HepG2 (cell line): ENCODE data around the gene C14orf93. TPM values are rescaled to one million over a fixed set of nuclear protein-coding genes. Genes with fewer than 3 reads are reported as not detected.

Experiments
- BORCS8-MEF2B ChIP-seq: sonication (generic); formaldehyde crosslinking; IDR thresholded peaks from 2 replicates; pipeline ENCODE4 v1.8.0; 2022; ENCODE audit warnings: mild to moderate bottlenecking, missing genetic modification reagents
- CREB3 ChIP-seq: sonication (generic); formaldehyde crosslinking; IDR thresholded peaks from 2 replicates; pipeline ENCODE4 v1.5.0; 2020; ENCODE audit warnings: missing genetic modification reagents
- FOXO1 ChIP-seq: sonication (generic); formaldehyde crosslinking; IDR thresholded peaks from 2 replicates; pipeline ENCODE4 v1.4.0; 2020; ENCODE audit warnings: missing genetic modification reagents
- GABPA ChIP-seq, 2 experiments: IDR thresholded peaks; 2 replicates each; pipeline ENCODE4 v1.6.1; 2011 to 2016; ENCODE audit warnings: low read depth in 2 of 2, low read length in 1 of 2, missing biosample characterization in 1 of 2, missing genetic modification characterization in 1 of 2
- GRHL1 ChIP-seq: sonication (generic); formaldehyde crosslinking; conservative IDR thresholded peaks from 2 replicates; pipeline ENCODE4 v1.8.0; 2022; ENCODE audit warnings: missing genetic modification reagents
- MZF1 ChIP-seq: sonication (generic); formaldehyde crosslinking; IDR thresholded peaks from 2 replicates; pipeline ENCODE4 v1.8.1; 2023; ENCODE audit warnings: mild to moderate bottlenecking, missing genetic modification reagents, borderline replicate concordance
- NCOA5 ChIP-seq: sonication (generic); formaldehyde crosslinking; IDR thresholded peaks from 2 replicates; pipeline ENCODE4 v1.4.0; 2020; ENCODE audit warnings: missing genetic modification reagents
- NFKBIZ ChIP-seq: IDR thresholded peaks from 2 replicates; pipeline ENCODE4 v1.6.1; 2018; ENCODE audit warnings: missing genetic modification reagents, missing compliant biosample characterization
- NONO ChIP-seq, 2 experiments: fragments of 450-650 bp in 1 of 2; sonication (generic) in 1 of 2; formaldehyde crosslinking in 1 of 2; IDR thresholded peaks in 1 of 2; conservative IDR thresholded peaks in 1 of 2; 2 replicates each; pipeline versions ENCODE4 v1.6.1 to v1.8.0; 2017 to 2022; ENCODE audit warnings: mild to moderate bottlenecking in 1 of 2, missing genetic modification reagents in 1 of 2, moderate library complexity in 1 of 2
- RBFOX2 ChIP-seq: fragments of 200-400 bp; formaldehyde crosslinking; IDR thresholded peaks from 2 replicates; pipeline ENCODE4 v1.6.1; 2017; ENCODE audit warnings: low read depth, mild to moderate bottlenecking, low read length
- RFX1 ChIP-seq: fragments of 450-650 bp; IDR thresholded peaks from 2 replicates; pipeline ENCODE4 v1.6.1; 2017
- RXRB ChIP-seq: IDR thresholded peaks from 2 replicates; pipeline ENCODE4 v1.6.1; 2016; ENCODE audit warnings: borderline replicate concordance, missing genetic modification reagents, missing compliant biosample characterization
- SAP130 ChIP-seq: IDR thresholded peaks from 2 replicates; pipeline ENCODE4 v1.6.1; 2016; ENCODE audit warnings: low read depth
- SMYD3 ChIP-seq: sonication (generic); formaldehyde crosslinking; IDR thresholded peaks from 2 replicates; pipeline ENCODE4 v1.8.1; 2023; ENCODE audit warnings: mild to moderate bottlenecking, missing genetic modification reagents
- SNAPC2 ChIP-seq: sonication (generic); formaldehyde crosslinking; IDR thresholded peaks from 2 replicates; pipeline ENCODE4 v1.8.1; 2022; ENCODE audit warnings: mild to moderate bottlenecking, missing genetic modification reagents
- TMF1 ChIP-seq: sonication (generic); formaldehyde crosslinking; IDR thresholded peaks from 2 replicates; pipeline ENCODE4 v1.8.1; 2022; ENCODE audit warnings: low read depth, missing genetic modification reagents
- ZBTB37 ChIP-seq: sonication (generic); formaldehyde crosslinking; IDR thresholded peaks from 2 replicates; pipeline ENCODE4 v1.4.0; 2020; ENCODE audit warnings: mild to moderate bottlenecking, missing genetic modification reagents
- ZNF207 ChIP-seq: fragments of 450-650 bp; IDR thresholded peaks from 2 replicates; pipeline ENCODE4 v1.6.1; 2016; ENCODE audit warnings: antibody characterized with exemption, borderline replicate concordance
- ZNF512B ChIP-seq: sonication (generic); formaldehyde crosslinking; IDR thresholded peaks from 2 replicates; pipeline ENCODE4 v1.5.1; 2020; ENCODE audit warnings: missing genetic modification reagents, mild to moderate bottlenecking, borderline replicate concordance
- ZNF749 ChIP-seq: sonication (generic); formaldehyde crosslinking; IDR thresholded peaks from 2 replicates; pipeline ENCODE4 v1.8.0; 2022; ENCODE audit warnings: mild to moderate bottlenecking, missing genetic modification reagents, moderate library complexity, borderline replicate concordance
- polyA plus RNA-seq, 8 experiments: library from polyadenylated mRNA; depleted of rRNA in 3 of 8; stranded (reverse) in 7 of 8; unstranded in 1 of 8; fragments of >200 nt; fragmentation: Illumina TruSeq in 4 of 8; extraction: Trizol in 4 of 8; gene quantifications; 2 replicates each; pipeline versions ENCODE4 v1.2.1 to v1.2.3, GENCODE V29; 2011 to 2016; ENCODE audit warnings: low read depth in 4 of 8, missing spikeins in 1 of 8, mixed read lengths in 1 of 8; ENCODE audit not compliant: insufficient read depth in 1 of 8
- total RNA-seq, 5 experiments: library from RNA; depleted of rRNA; stranded (reverse); fragments of >200 nt; fragmentation: Illumina TruSeq; extraction: Trizol; gene quantifications; 2 replicates each; pipeline ENCODE4 v1.2.3, GENCODE V29; 2016; ENCODE audit warnings: low read depth in 1 of 5

The C14orf93 gene
- total and polyA plus RNA-seq, 2 of the 13 experiments (the other 11 are each of a cell fraction or from before 2014, with no cell fraction given) = 11.4 to 22.5 TPM

GRCh38 chr14:22984959-22985658, 24.8 kb downstream of the C14orf93 start (continued):
- TF ChIP-seq GRHL1 (CRISPR knock-in tag) = no peak
- 0 out of 2 replicates have a peak, but pooled peaks have one; percentile 4 for TF ChIP-seq RXRB (CRISPR knock-in tag)
- no peak for TF ChIP-seq ZBTB37 (CRISPR knock-in tag)
- 0 out of 2 replicates have a peak, but pooled peaks have one; percentile 26 for TF ChIP-seq SNAPC2
- 0 out of 2 replicates have a peak, but pooled peaks have one; percentile 68 for TF ChIP-seq NCOA5 (CRISPR knock-in tag)
- 0 out of 2 replicates have a peak, but pooled peaks have one; percentile 35 for TF ChIP-seq TMF1 (CRISPR knock-in tag)
- TF ChIP-seq ZNF512B = no peak
- no peak for TF ChIP-seq FOXO1 (CRISPR knock-in tag)
- no peak for TF ChIP-seq GABPA (IDR thresholded peaks at IDR 0.05; ENCODE audit: low read depth, low read length)
- no peak for TF ChIP-seq GABPA (CRISPR knock-in tag; IDR thresholded peaks at IDR 0.05; ENCODE audit: low read depth)
- TF ChIP-seq SMYD3 = peak; percentile 19; the same call in 1 of the 2 replicates
- no peak for TF ChIP-seq CREB3
- TF ChIP-seq ZNF749 (CRISPR knock-in tag) = no peak
- TF ChIP-seq RBFOX2 = peak; percentile 51; the same call in 1 of the 2 replicates
- no peak for TF ChIP-seq RFX1
- TF ChIP-seq NFKBIZ (CRISPR knock-in tag) = no peak
- TF ChIP-seq BORCS8-MEF2B (CRISPR knock-in tag) = 0 out of 2 replicates have a peak, but pooled peaks have one; percentile 33
- no peak for TF ChIP-seq SAP130 (CRISPR knock-in tag)
- TF ChIP-seq NONO (IDR thresholded peaks at IDR 0.05) = 0 out of 2 replicates have a peak, but pooled peaks have one; percentile 55
- TF ChIP-seq NONO (CRISPR knock-in tag; conservative IDR thresholded peaks at IDR 0.05) = no peak
- TF ChIP-seq MZF1 (CRISPR knock-in tag) = no peak
- TF ChIP-seq ZNF207 = no peak
- TF ChIP-seq, all 625 proteins: peak for 19
